HG02943 (cell line): ENCODE data around the gene ITGA1.

Experiments
- ATAC-seq: cut with Tn5 transposase; IDR thresholded peaks from one replicate; pipeline ENCODE4 v1.9.1; 2021; ENCODE audit warnings: mild to moderate bottlenecking, low read depth, moderate library complexity; ENCODE audit not compliant: unreplicated experiment

The ITGA1 gene

DNA sequence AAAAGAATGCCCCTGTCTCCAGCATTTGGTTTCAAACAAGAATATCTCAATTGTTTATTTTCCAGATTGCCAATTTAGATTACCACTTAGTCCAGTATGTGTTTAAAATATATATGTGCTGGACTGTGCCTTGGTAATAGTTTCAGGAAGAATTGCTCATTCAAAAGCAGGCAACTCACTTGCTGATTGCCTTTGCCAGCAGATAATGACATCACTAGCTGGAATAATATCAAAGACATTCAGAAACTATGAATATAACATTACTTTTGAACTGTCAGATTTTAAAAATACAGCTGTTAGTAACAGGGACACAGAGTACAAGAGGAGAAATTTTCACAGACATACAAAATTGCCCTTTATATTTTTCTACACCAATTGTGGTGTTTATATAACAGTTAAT, 105.4 kb downstream of the ITGA1 start:
- no peak for ATAC-seq

- ATAC-seq = no peak
Observed at GRCh38 chr5:52893863-52894262, 106.1 kb downstream of the ITGA1 start.

GRCh38 chr5:52894451-52894850, 106.7 kb downstream of the ITGA1 start:
- ATAC-seq = no peak

- ATAC-seq = no peak
Observed at GRCh38 chr5:52895075-52895474, 107.4 kb downstream of the ITGA1 start.

- ATAC-seq = no peak
Observed at GRCh38 chr5:52895572-52896413, 108.1 kb downstream of the ITGA1 start.

DNA sequence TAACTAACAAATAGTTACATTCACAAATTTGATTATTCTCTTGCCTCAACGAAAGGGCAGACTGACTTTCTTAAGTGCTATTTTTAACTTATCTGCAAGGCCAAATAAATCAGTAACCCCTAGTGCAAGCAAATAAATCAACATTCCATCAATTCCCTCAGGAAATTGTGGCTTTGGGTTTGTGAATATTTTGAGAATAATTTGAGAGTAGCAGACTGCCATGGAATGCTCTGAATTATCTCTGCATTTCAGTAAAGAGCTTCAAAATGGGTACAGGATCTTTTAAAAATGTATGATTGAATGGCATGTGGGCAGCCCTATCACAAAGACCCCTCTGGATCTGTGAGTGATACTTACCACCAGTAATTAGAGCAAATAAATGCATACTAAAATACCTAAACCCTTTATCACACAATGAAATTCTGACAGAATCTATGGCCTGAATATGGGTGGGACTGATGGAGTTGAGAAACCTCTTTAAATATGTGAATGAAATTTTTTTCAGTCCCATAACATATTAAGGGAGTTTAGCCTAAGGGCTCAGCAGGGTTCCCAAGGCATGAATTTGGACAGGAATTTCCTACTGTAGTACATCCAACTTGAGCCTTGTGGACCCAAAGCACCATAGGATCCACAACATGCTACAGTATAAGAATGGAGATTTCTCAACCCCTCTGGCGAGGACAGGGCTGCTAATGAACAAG, 109.0 kb downstream of the ITGA1 start:
- no peak for ATAC-seq

- ATAC-seq = no peak
Observed at GRCh38 chr5:52897238-52897614, 109.5 kb downstream of the ITGA1 start.

DNA sequence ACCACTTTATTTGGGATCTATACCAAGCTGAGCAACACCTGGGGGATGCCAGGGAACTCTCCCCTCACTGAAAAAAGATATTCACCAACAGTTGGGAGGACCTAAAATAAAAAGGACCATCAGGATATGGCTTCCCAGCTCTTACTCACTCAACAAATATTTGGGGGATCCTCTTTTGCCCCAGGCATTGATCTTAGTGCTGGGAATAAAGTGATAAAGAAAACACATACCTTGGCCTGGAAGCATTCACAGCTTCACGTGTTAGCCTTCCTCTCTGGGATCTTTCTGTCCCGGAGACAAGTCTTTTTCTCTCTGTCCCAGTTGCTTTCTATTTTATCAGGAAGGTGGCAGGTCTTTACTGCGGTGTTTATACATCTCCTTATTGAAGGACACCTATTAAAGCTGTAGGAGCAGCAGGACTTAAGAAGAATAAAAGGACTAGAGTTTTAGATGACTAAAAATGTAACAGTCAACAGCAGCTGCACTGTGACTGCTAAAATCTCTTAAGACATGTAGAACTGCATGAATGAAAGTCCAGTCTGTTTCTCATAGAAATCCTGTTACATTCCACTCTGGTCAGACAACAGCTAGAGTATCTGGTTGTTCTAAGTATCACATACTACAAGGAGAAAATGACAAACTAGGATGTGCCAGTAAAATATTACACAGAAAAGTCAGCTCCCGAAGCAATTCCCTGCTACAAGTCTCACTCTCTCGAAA, 111.4 kb downstream of the ITGA1 start:
- ATAC-seq = no peak

- no peak for ATAC-seq
Observed at GRCh38 chr5:52903142-52903541, 115.4 kb downstream of the ITGA1 start.

GRCh38 chr5:52906343-52906742, 118.6 kb downstream of the ITGA1 start:
- ATAC-seq = no peak

- ATAC-seq = no peak
Observed at GRCh38 chr5:52906845-52907244, 119.1 kb downstream of the ITGA1 start.

DNA sequence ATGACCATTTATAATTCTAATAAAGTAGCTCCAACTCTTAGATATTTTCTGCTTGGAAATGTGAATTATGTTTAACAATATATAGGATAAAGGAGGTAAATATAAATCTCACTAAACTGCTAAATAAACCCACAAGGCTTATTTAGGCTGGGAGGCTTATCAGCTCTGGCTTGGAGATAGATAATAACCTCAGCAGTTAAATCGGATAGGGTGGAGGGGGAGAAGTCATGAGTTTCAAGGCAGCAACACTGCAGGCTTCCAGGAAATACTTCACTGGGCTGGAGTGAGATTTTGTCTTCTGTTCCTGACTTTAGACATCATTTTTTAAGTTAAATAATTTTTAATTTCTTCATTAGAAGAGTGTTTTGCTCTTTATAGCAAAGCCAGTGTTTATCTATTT, 121.5 kb downstream of the ITGA1 start:
- no peak for ATAC-seq

GRCh38 chr5:52910071-52910470, 122.4 kb downstream of the ITGA1 start:
- no peak for ATAC-seq

- ATAC-seq = peak; percentile 94
Observed at GRCh38 chr5:52915176-52915875, 127.6 kb downstream of the ITGA1 start.

DNA sequence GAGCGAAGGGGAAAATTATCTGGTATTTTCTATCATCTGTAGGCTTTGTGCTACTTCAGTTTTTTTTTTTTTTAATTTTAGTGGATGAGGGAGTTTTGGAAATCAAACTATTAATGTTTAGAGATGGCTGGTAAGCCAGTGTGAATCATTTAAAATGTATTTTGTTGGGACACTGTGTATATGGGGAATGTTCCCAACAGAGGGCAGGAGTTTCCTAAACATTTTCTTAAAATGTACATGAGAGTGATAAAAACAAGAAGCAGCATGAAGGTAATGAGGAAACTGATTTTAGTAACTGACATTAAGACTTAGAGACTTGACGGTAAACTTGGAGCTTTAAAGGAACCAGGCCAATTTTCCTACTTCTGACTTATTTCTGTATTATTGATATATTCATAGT, 133.2 kb downstream of the ITGA1 start:
- ATAC-seq = no peak

DNA sequence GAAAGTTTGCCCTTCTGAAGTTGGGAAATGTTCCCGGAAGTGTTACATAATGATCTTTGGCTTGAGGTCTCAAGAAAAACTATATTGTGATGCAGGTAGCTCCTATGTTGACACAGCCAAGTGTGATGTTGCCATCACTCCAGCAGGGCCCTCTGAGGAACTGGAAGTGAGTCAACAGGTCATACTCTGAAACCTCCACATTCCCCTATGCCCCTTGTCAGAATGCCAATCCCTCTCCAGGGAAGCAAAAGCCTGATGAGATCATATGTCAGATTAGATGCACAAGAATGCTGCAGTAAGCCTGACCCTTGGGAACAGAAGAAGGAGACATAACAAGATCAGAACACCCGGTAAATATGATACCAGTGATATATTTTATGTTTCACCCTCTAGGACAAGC, 134.7 kb downstream of the ITGA1 start:
- ATAC-seq = no peak

- ATAC-seq = no peak
Observed at GRCh38 chr5:52924456-52924855, 136.7 kb downstream of the ITGA1 start.

GRCh38 chr5:52925001-52925400, 137.3 kb downstream of the ITGA1 start:
- ATAC-seq = no peak

DNA sequence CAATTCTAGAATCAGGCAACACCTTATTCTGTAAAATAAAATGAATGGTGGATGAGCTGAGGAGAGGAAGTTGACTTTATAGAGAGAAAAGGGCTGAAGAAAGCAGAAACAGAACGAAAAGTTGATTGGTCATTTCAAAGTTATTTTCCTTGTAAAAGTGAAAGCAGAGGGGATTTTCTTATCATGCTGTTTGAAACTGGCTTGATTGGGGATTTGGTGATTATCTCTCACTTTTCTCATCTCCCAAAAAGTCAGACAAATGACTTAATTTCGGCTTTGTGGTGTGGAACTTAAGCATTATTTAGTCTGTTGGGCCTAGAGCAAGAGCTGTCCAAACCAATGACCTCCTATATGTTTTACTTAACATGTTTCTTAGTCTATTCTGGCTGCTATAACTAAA, 141.0 kb downstream of the ITGA1 start:
- no peak for ATAC-seq

- no peak for ATAC-seq
Observed at GRCh38 chr5:52938226-52938625, 150.5 kb downstream of the ITGA1 start.

- ATAC-seq = no peak
Observed at GRCh38 chr5:52943285-52943684, 155.6 kb downstream of the ITGA1 start.
